Activated CD4-positive, alpha-beta T cell treated with anti-CD3 and anti-CD28 coated beads, Interleukin-2, Interleukin-6, amounts not matched to agents 100 ng/mL and 50 ng/mL, durations not matched to agents 16 hours and 8 hours (primary cell): Measurements from ENCODE around the gene ST3GAL3.

Experiments used
- DNase-seq: peaks from one replicate; pipeline ENCODE4 v3.0.0-alpha.2; 2020

Gene ST3GAL3

GRCh38 chr1:43969746-43970466 is 262.6 kb downstream of the ST3GAL3 start, which contains the start of gene DPH2:
TSS of gene DPH2 (plus strand) at chr1:43970010. CDS start at chr1:43970176, 166 bp downstream.
- DNase-seq: peak; percentile 98

- DNase-seq: no peak
Measured at GRCh38 chr1:43970502-43970901, 263.2 kb downstream of the ST3GAL3 start.

- no peak for DNase-seq
Measured at GRCh38 chr1:43970911-43971310, 263.6 kb downstream of the ST3GAL3 start.

GRCh38 chr1:43971336-43971980 is 264.1 kb downstream of the ST3GAL3 start:
- no peak for DNase-seq

- DNase-seq: no peak
Measured at GRCh38 chr1:43973981-43974442, 266.7 kb downstream of the ST3GAL3 start.

- peak; percentile 96 for DNase-seq
Measured at GRCh38 chr1:43974443-43975248, 267.3 kb downstream of the ST3GAL3 start, which contains the start of gene ATP6V0B. TSS of gene ATP6V0B (plus strand) at chr1:43974960. CDS start at chr1:43975041, 81 bp downstream.

GRCh38 chr1:43975249-43975961 is 268.1 kb downstream of the ST3GAL3 start:
- peak; percentile 33 for DNase-seq

- no peak for DNase-seq
Measured at GRCh38 chr1:43976045-43976444, 268.7 kb downstream of the ST3GAL3 start.

GRCh38 chr1:43976890-43977289 is 269.6 kb downstream of the ST3GAL3 start:
- DNase-seq: no peak

GRCh38 chr1:43977376-43978263 is 270.3 kb downstream of the ST3GAL3 start:
- no peak for DNase-seq

GRCh38 chr1:43978264-43978550 is 270.9 kb downstream of the ST3GAL3 start:
- DNase-seq: no peak

GRCh38 chr1:43978551-43979260 is 271.4 kb downstream of the ST3GAL3 start, which contains the start of gene B4GALT2:
TSS of gene B4GALT2 (plus strand) at chr1:43979210. CDS start at chr1:43981161, 1,951 bp downstream.
- DNase-seq: peak; percentile 67

GRCh38 chr1:43979261-43979527 is 271.9 kb downstream of the ST3GAL3 start:
- no peak for DNase-seq

- DNase-seq: peak; percentile 73
Measured at GRCh38 chr1:43979528-43980254, 272.4 kb downstream of the ST3GAL3 start.

GRCh38 chr1:43980255-43981134 is 273.2 kb downstream of the ST3GAL3 start:
- DNase-seq: no peak
